ENCODE measurements around the gene ABCA2. TPM values are rescaled to one million over a fixed set of nuclear protein-coding genes. Genes with fewer than 3 reads are reported as not detected.
A peak's percentile ranks its signal among the peaks of the same experiment; 100 is the strongest.

The ABCA2 gene
- total and polyA plus RNA-seq, 9 of the 15 experiments (the other 6 are each of a cell fraction or from before 2014, with no cell fraction given), result 0.69 to 16.3 (median 6.1) TPM; not detected in 2

GRCh38 chr9:136992819-136993369 is 35.1 kb downstream of the ABCA2 start (continued):
- TF ChIP-seq TRIM25 (IDR thresholded peaks at IDR 0.05; ENCODE audit: borderline replicate concordance), result no peak
- TF ChIP-seq MYNN (IDR thresholded peaks at IDR 0.05), result no peak
- no peak for TF ChIP-seq MYNN (CRISPR knock-in tag; IDR thresholded peaks at IDR 0.05)
- no peak for TF ChIP-seq PTRF (tag; IDR thresholded peaks at IDR 0.05)
- no peak for TF ChIP-seq MCM3 (IDR thresholded peaks at IDR 0.05)

- peak; percentile 93 to 98 (median 94) for DNase-seq (ENCODE audit: extremely low read depth in 1 of 4, low spot score in 3 of 4)
- in situ Hi-C loops (cut with MboI), result no loop called here
- H3K9me1 ChIP-seq (ENCODE audit: control insufficient read depth, insufficient read depth, low read length), result no peaks in the 10 kb centered on the region
- POLR2A ChIA-PET, result interaction anchor here (0.6 to 1.3 kb wide), 12 partner anchors 9 to 163 kb away, joined by 3 to 8 read pairs (median 4); no protein-coding TSS in a partner anchor
- peak; percentile 87 for ATAC-seq
- peak; percentile 63 for FAIRE-seq
- H3K79me2 ChIP-seq (ENCODE audit: control insufficient read depth, insufficient read depth, low read length), result peaks cover 18% of the 10 kb centered on the region
- no peaks in the 10 kb centered on the region for H4K20me1 ChIP-seq (replicated peaks; ENCODE audit: control insufficient read depth, insufficient read depth, low read length)
- peaks cover 22% of the 10 kb centered on the region; the same call in 1 of the 3 replicates for H3K36me3 ChIP-seq (ENCODE audit: control insufficient read depth, insufficient read depth, low read length)
- TSS peak; percentile 87 for BruUV-seq (replicated peaks)
- CTCF ChIA-PET (ENCODE audit: low intra/inter-chr PET ratio), result no interaction called here
- H3K4me3 ChIP-seq, result peak within 1 kb of the TSS; percentile 87
- intact Hi-C loops (cut with micrococcal nuclease), result loop anchor here (5.0 kb wide), 1 partner anchor 45 kb away; the partner anchor contains the start of gene C8G
- peak within 1 kb of the TSS; percentile 89 for H2AFZ ChIP-seq (ENCODE audit: low read depth, low read length)
- no peaks in the 10 kb centered on the region for H3K27me3 ChIP-seq (ENCODE audit: control insufficient read depth in 2 of 2, insufficient read depth in 2 of 2, low read length in 2 of 2)
- peak within 1 kb of the TSS; percentile 83 for H3K4me2 ChIP-seq (ENCODE audit: insufficient read depth, low read length)
- H3K4me1 ChIP-seq (replicated peaks in 1 of 2; ENCODE audit: control insufficient read depth in 2 of 2, insufficient read depth in 2 of 2, low read length in 2 of 2), result peaks cover 26 to 62% of the 10 kb centered on the region in 2 experiments
- peaks cover 6% of the 10 kb centered on the region for H3K9me3 ChIP-seq (replicated peaks; ENCODE audit: control insufficient read depth, insufficient read depth, low read depth, low read length)
- WGBS (ENCODE audit: insufficient coverage, low coverage, missing lambda C conversion rate), result under 1% methylated on average over 42 of the region's 92 CpGs
- peak within 1 kb of the TSS; percentile 89 for H3K27ac ChIP-seq (ENCODE audit: extremely low read depth, low read depth, low read length)
- H3K9ac ChIP-seq (ENCODE audit: insufficient read depth in 1 of 2, low read depth in 2 of 2, low read length in 2 of 2), result peak within 1 kb of the TSS; percentile 79 to 97
- TF ChIP-seq KDM5B (IDR thresholded peaks at IDR 0.05; ENCODE audit: insufficient replicate concordance, low read depth, low read length) (peak; percentile 57), ZKSCAN8 (CRISPR knock-in tag; IDR thresholded peaks at IDR 0.05) (no peak), ZC3H11A (IDR thresholded peaks at IDR 0.05; ENCODE audit: low read depth, low read length) (no peak), TCFL5 (CRISPR knock-in tag; conservative IDR thresholded peaks at IDR 0.05) (no peak), PHB (CRISPR knock-in tag; IDR thresholded peaks at IDR 0.05) (no peak), ZNF583 (CRISPR knock-in tag; IDR thresholded peaks at IDR 0.05) (no peak), YBX1 (IDR thresholded peaks at IDR 0.05) (no peak), ZNF586 (CRISPR knock-in tag; conservative IDR thresholded peaks at IDR 0.05) (no peak), GTF2B (IDR thresholded peaks at IDR 0.05; ENCODE audit: extremely low read depth, insufficient read length) (no peak), SMAD3 (CRISPR knock-in tag; conservative IDR thresholded peaks at IDR 0.05) (no peak), MTA2 (IDR thresholded peaks at IDR 0.05; ENCODE audit: low read depth) (no peak), ZSCAN32 (CRISPR knock-in tag; IDR thresholded peaks at IDR 0.05) (no peak), TAF1 (IDR thresholded peaks at IDR 0.05; ENCODE audit: control insufficient read depth, extremely low read depth, insufficient read depth, low read length, severe bottlenecking) (peak; percentile 75), PKNOX1 (IDR thresholded peaks at IDR 0.05) (no peak)
Observed at GRCh38 chr9:136991993-136992818, 35.8 kb downstream of the ABCA2 start, which contains the start of gene PAXX. Gene PAXX (plus strand): TSS chr9:136992422. CDS start chr9:136992444, 22 bp downstream.
